Thoracic aorta (tissue), 2 donors: ENCODE measurements around the gene LRRC15. TPM values are rescaled to one million over a fixed set of nuclear protein-coding genes. Genes with fewer than 3 reads are reported as not detected.

Experiments
- ATAC-seq: fragments of 150-250 bp; one replicate; pipeline ENCODE4 v1.8.0; 2017; ENCODE audit warnings: low read depth; ENCODE audit not compliant: insufficient number of reproducible peaks, low FRiP score
- DNase-seq: peaks from one replicate; pipeline ENCODE4 v3.0.0-alpha.2; 2020; ENCODE audit warnings: low spot score
- H3K27ac ChIP-seq, 2 donors: fragments of 200-600 bp; sonication (generic); 1 replicate in 1 of 2; 2 replicates in 1 of 2; pipeline ENCODE4 v1.5.1; 2016; ENCODE audit warnings: mild to moderate bottlenecking in 2 of 2, moderate library complexity in 2 of 2
- H3K27me3 ChIP-seq: fragments of 200-600 bp; sonication (generic); replicated peaks from 2 replicates; pipeline ENCODE4 v1.6.0; 2016; ENCODE audit warnings: mild to moderate bottlenecking; ENCODE audit not compliant: insufficient read depth
- H3K36me3 ChIP-seq: fragments of 200-600 bp; sonication (generic); one replicate; pipeline ENCODE4 v1.5.1; 2016
- H3K4me1 ChIP-seq, 2 donors: fragments of 200-600 bp; sonication (generic); 1 replicate in 1 of 2; 2 replicates in 1 of 2; pipeline versions ENCODE4 v1.5.1 to v1.6.0; 2016; ENCODE audit warnings: low read depth in 2 of 2, mild to moderate bottlenecking in 1 of 2; ENCODE audit not compliant: control insufficient read depth in 1 of 2
- H3K4me3 ChIP-seq: fragments of 200-600 bp; sonication (generic); 2 replicates; pipeline ENCODE4 v1.5.1; 2016; ENCODE audit warnings: mild to moderate bottlenecking
- H3K9me3 ChIP-seq: fragments of 200-600 bp; sonication (generic); 2 replicates; pipeline ENCODE4 v1.5.1; 2016
- total RNA-seq, 2 donors: library from RNA; depleted of rRNA; stranded (reverse); fragments of >200 nt; gene quantifications; one replicate each; pipeline versions ENCODE4 v1.1.0 to v1.2.3, GENCODE V29; 2016
- TF ChIP-seq, protein P1 (sequence below): fragments of 200-600 bp; sonication (generic); IDR thresholded peaks from one replicate; pipeline ENCODE4 v1.5.1; 2019; ENCODE audit warnings: antibody characterized with exemption

The LRRC15 gene
- total RNA-seq, 2 donors from 2014 or later: 0.27 TPM; not detected in 1

DNA sequence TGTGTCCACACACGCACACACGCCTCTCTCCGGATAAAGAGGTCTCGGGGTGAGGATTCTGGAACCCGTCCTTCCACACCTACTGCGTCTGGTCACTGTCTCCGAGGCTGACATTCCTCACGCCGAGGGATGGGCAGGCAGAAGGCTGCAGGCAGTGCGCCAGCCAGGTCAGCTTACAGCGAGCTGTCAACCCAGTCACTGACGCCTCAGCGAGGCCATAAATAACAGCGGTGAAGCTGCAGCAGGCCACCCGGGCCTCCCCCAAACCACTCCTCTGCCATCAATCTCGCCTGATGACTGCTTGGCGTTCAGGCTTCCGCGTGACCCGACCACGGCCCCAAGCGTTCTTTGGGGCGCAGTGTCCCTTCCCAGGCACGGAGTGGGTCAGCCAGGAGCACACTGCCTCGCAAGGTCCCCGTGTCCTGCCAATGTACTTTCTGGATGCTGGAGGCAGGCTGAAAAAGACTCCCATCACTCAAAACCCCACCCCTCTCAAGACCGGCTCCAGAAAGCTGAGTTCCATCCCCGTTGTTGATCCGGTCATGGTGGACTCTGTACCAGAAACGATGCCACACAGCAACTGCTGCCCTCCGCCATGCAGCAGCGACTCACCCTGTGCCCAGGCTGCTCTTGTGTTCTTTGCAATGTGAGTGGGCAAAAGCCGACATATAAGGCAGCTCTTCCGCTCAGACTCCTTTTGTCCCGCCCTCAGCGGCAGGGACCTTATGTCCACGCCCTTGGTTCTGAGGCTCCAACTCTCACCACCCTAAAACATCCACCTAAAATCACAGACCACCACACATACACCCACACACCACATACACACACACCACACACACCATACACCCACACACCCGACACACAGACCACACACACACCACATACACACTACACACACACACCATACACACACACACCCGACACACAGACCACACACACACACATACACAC, 45.5 kb downstream of the LRRC15 start:
- TF ChIP-seq, protein P1, sequence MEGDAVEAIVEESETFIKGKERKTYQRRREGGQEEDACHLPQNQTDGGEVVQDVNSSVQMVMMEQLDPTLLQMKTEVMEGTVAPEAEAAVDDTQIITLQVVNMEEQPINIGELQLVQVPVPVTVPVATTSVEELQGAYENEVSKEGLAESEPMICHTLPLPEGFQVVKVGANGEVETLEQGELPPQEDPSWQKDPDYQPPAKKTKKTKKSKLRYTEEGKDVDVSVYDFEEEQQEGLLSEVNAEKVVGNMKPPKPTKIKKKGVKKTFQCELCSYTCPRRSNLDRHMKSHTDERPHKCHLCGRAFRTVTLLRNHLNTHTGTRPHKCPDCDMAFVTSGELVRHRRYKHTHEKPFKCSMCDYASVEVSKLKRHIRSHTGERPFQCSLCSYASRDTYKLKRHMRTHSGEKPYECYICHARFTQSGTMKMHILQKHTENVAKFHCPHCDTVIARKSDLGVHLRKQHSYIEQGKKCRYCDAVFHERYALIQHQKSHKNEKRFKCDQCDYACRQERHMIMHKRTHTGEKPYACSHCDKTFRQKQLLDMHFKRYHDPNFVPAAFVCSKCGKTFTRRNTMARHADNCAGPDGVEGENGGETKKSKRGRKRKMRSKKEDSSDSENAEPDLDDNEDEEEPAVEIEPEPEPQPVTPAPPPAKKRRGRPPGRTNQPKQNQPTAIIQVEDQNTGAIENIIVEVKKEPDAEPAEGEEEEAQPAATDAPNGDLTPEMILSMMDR: no peak
- DNase-seq (no peak), ATAC-seq (no peak)
- no peaks in the 10 kb centered on the region for H3K27me3 ChIP-seq
- H3K36me3 ChIP-seq: no peaks in the 10 kb centered on the region
- no peaks in the 10 kb centered on the region for H3K9me3 ChIP-seq
- H3K27ac ChIP-seq: no peak overlapping the region
- peak overlapping the region; percentile 64 for H3K4me3 ChIP-seq
- peaks cover 3 to 11% of the 10 kb centered on the region in 2 donors for H3K4me1 ChIP-seq

DNA sequence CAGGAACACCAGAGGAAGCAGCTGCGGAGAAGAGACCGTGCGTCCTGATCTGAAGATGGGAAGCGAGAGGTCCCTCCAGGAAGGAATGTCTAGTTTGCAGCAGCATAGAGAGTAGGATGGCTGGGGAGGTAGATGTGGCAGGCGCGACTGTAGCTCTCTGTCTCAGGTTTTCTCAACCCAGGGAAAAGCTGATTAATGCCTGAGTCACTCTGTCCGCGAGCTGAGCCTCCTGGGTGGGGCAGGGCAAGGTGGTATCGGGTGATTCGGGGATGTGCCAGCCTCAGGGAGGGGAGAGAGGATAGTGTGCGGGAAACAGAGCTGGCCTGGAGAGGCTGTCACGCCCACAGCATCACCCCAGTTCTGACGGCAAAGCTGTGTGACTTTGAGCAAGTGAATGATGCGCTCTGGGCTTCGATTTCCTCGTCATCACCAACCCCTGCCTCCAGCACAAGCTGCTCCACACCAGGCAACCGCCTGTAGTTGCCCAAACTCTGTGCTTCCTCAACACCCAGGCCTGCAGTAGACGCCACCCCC, 46.8 kb downstream of the LRRC15 start:
- no peaks in the 10 kb centered on the region for H3K27me3 ChIP-seq
- no peaks in the 10 kb centered on the region for H3K36me3 ChIP-seq
- H3K9me3 ChIP-seq: no peaks in the 10 kb centered on the region
- H3K27ac ChIP-seq: no peak overlapping the region
- ATAC-seq (no peak), DNase-seq (no peak)
- TF ChIP-seq, protein P1: no peak
- no peak overlapping the region for H3K4me3 ChIP-seq
- peaks cover 3 to 11% of the 10 kb centered on the region in 2 donors for H3K4me1 ChIP-seq

DNA sequence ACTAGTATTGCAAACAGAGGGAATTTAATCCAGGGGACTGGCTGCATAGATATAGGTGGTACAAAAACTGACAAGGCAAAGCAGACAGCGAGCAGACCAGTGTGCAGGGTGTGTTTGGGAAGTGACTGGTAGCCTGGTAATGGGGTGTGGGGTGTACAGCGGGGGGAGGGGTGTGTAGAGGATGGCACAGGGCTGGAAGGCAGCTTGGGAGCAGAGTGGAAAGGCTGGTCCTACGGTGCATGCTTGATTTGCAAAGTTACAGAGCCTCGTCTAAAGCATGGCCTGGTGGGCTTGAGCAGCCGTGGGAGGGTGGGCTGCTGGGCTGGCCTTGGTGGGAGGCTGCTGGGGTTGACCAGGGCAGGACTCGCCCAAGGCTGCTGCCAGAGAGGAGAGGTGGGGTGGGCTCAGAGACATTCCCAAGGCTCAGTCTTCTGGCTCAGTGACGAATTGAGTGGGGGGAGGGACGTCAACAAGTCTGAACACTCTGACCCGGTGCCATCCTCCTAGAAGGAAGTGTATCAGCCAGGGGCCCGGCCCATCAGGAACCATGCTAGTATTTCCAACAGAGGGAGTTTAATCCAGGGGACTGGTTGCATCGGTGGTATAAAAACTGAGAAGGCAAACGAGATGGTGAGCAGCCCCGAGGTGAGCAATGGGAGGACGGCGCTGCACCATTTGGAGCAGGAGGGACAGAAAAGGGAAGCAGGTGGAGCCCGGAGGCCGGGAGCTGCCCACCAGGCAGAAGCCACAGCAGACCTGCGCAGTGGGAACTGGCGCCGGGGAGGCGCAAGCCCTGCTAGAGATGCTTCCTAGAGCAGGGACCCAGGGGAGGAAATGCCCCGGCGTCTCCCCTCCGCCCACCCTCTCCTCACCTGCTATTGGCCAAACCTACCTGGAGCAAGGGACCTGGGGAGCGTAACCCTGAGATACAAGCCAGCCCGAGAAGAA, 47.6 kb downstream of the LRRC15 start:
- Histone ChIP-seq H3K4me3 (no peak overlapping the region), H3K27me3 (no peaks in the 10 kb centered on the region), H3K4me1 (peaks cover 3 to 11% of the 10 kb centered on the region in 2 donors), H3K9me3 (no peaks in the 10 kb centered on the region), H3K36me3 (no peaks in the 10 kb centered on the region), H3K27ac (no peak overlapping the region)
- ATAC-seq (no peak), DNase-seq (no peak)
- TF ChIP-seq, protein P1: no peak

- H3K27me3 ChIP-seq: no peaks in the 10 kb centered on the region
- no peak for ATAC-seq
- H3K4me3 ChIP-seq: no peak overlapping the region
- no peak for DNase-seq
- H3K36me3 ChIP-seq: no peaks in the 10 kb centered on the region
- TF ChIP-seq, protein P1: no peak
- H3K4me1 ChIP-seq: peaks cover 3 to 16% of the 10 kb centered on the region in 2 donors
- no peaks in the 10 kb centered on the region for H3K9me3 ChIP-seq
- no peak overlapping the region for H3K27ac ChIP-seq
Measured at GRCh38 chr3:194320744-194321243, 48.7 kb downstream of the LRRC15 start.
